Sigmoid colon (tissue), 7 donors: ENCODE measurements around the gene CADM2. TPM values are rescaled to one million over a fixed set of nuclear protein-coding genes. Genes with fewer than 3 reads are reported as not detected.

ENCODE experiments used
- DNase-seq: peaks from one replicate; pipeline ENCODE4 v3.0.0-alpha.2; 2019
- H3K27ac ChIP-seq, 4 donors: fragments of 200-600 bp; sonication (generic); one replicate each; pipeline ENCODE4 v1.5.1; 2016 to 2019; ENCODE audit warnings: mild to moderate bottlenecking in 1 of 4
- H3K27me3 ChIP-seq, 3 donors: fragments of 200-600 bp; sonication (generic); one replicate each; pipeline ENCODE4 v1.5.1; 2019; ENCODE audit warnings: mild to moderate bottlenecking in 1 of 3
- H3K36me3 ChIP-seq, 4 donors: fragments of 200-600 bp; sonication (generic); one replicate each; pipeline ENCODE4 v1.5.1; 2016 to 2019
- H3K4me1 ChIP-seq, 4 donors: fragments of 200-600 bp; sonication (generic); one replicate each; pipeline ENCODE4 v1.5.1; 2017 to 2019
- H3K4me3 ChIP-seq, 4 donors: fragments of 200-600 bp; sonication (generic); one replicate each; pipeline ENCODE4 v1.5.1; 2017 to 2019; ENCODE audit warnings: mild to moderate bottlenecking in 2 of 4, moderate library complexity in 1 of 4
- H3K9me3 ChIP-seq, 4 donors: fragments of 200-600 bp in 3 of 4; sonication (generic) in 3 of 4; one replicate each; pipeline versions ENCODE4 v1.5.1 to v1.6.1; 2013 to 2019
- EP300 ChIP-seq, 4 donors: sonication (generic); formaldehyde crosslinking; IDR thresholded peaks; one replicate each; pipeline ENCODE4 v1.6.1; 2017; ENCODE audit warnings: antibody characterized with exemption in 4 of 4
- POLR2A ChIP-seq, 2 donors: fragments of 450-650 bp; IDR thresholded peaks; one replicate each; pipeline ENCODE4 v1.6.1; 2016; ENCODE audit warnings: antibody characterized with exemption in 2 of 2, mild to moderate bottlenecking in 2 of 2, moderate library complexity in 2 of 2
- POLR2AphosphoS5 ChIP-seq, 4 donors: sonication (generic); formaldehyde crosslinking; IDR thresholded peaks; one replicate each; pipeline ENCODE4 v1.6.1; 2017; ENCODE audit warnings: antibody characterized with exemption in 4 of 4
- WGBS, 2 donors: extraction: QIAGEN DNeasy Blood & Tissue Kit; methylation state at CpG; one replicate each; pipeline ENCODE4 v1.1.7; 2013; 5-methylcytosine and 5-hydroxymethylcytosine counted together
- intact Hi-C: fragments of 100-400 bp; cut with DNase I; formaldehyde crosslinking; loops from one replicate; pipeline ENCODE4 v1.15.1; 2023
- polyA plus RNA-seq, 3 donors: library from polyadenylated mRNA; stranded (reverse); fragments of 200-250 nt; gene quantifications; one replicate each; pipeline ENCODE4 v1.2.3, GENCODE V29; 2013
- total RNA-seq, 4 donors: library from RNA; depleted of rRNA; stranded (reverse); fragments of >200 nt; gene quantifications; one replicate each; pipeline ENCODE4 v1.1.0, GENCODE V29; 2016
- TF ChIP-seq, protein P1 (sequence below), 4 experiments: fragments of 450-650 bp in 3 of 4; fragments of 200-600 bp in 1 of 4; IDR thresholded peaks; one replicate each; pipeline ENCODE4 v1.5.1; 2016 to 2019; ENCODE audit warnings: antibody characterized with exemption in 4 of 4, mild to moderate bottlenecking in 3 of 4, moderate library complexity in 2 of 4
- donor health status: healthy with polysubstance abuse.
- donor health status: Bipolar disorder and iron deficiency.
- donor health status: healthy.

CADM2 gene
- total and polyA plus RNA-seq, 7 donors, result 0.46 to 22.8 (median 12.8) TPM

DNA sequence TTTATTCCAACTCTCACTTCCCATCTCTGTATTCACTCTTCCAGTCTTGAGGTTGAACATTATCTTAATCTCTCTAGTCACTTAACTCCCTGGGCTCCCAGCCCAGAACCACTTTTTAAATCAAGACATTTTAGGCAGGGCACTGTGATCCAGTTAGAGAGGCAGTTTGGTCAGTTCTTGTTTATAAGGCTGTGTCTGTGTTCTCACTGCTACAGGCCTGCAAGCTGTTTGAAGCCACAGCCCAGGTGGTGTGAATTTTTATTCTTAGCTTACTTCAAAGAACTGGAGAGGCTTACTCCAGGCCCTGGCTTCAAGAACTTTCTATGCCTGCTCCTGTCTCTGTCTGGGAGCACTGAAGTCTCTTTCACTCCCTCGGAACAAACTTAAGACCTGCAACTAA lies 906.1 kb downstream of the CADM2 start:
- WGBS, 2 donors, result 71 to 72% methylated on average over 1 of the region's 1 CpG
- no peaks in the 10 kb centered on the region for H3K27me3 ChIP-seq
- intact Hi-C loops, result no loop called here
- peaks cover 0 to 10% (median 0%) of the 10 kb centered on the region in 4 donors for H3K4me1 ChIP-seq
- no peak overlapping the region for H3K4me3 ChIP-seq
- no peaks in the 10 kb centered on the region for H3K9me3 ChIP-seq
- no peak for DNase-seq
- no peak overlapping the region for H3K27ac ChIP-seq
- no peaks in the 10 kb centered on the region for H3K36me3 ChIP-seq
- TF ChIP-seq POLR2AphosphoS5 (IDR thresholded peaks at IDR 0.05), result no peak
- no peak for TF ChIP-seq EP300 (IDR thresholded peaks at IDR 0.05)
- TF ChIP-seq, protein P1, sequence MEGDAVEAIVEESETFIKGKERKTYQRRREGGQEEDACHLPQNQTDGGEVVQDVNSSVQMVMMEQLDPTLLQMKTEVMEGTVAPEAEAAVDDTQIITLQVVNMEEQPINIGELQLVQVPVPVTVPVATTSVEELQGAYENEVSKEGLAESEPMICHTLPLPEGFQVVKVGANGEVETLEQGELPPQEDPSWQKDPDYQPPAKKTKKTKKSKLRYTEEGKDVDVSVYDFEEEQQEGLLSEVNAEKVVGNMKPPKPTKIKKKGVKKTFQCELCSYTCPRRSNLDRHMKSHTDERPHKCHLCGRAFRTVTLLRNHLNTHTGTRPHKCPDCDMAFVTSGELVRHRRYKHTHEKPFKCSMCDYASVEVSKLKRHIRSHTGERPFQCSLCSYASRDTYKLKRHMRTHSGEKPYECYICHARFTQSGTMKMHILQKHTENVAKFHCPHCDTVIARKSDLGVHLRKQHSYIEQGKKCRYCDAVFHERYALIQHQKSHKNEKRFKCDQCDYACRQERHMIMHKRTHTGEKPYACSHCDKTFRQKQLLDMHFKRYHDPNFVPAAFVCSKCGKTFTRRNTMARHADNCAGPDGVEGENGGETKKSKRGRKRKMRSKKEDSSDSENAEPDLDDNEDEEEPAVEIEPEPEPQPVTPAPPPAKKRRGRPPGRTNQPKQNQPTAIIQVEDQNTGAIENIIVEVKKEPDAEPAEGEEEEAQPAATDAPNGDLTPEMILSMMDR (IDR thresholded peaks at IDR 0.05), result no peak
- TF ChIP-seq POLR2A (IDR thresholded peaks at IDR 0.05), result no peak

DNA sequence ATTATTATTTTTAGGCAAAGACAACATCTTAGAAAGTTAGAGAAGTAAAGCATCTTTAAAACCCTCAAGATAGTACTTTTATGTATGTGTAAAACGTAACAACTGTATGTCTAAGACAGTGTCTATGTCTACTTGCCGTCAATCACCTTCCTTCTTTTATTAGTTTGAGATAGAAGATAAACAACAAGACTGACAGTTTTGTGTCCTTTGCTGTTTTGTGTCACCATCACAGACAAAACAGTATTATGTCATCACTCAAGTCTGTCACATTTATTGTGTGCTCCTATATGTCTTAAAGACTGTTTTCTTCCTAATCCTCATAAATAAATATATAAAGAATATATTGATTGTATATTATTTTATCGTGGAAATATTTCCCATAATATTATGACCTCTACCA lies 908.3 kb downstream of the CADM2 start:
- intact Hi-C loops, result no loop called here
- WGBS, 2 donors, result 49 to 65% methylated on average over 3 of the region's 3 CpGs
- Histone ChIP-seq H3K27me3 (no peaks in the 10 kb centered on the region), H3K9me3 (no peaks in the 10 kb centered on the region), H3K36me3 (no peaks in the 10 kb centered on the region), H3K4me1 (peaks cover 0 to 10% (median 0%) of the 10 kb centered on the region in 4 donors), H3K27ac (no peak overlapping the region), H3K4me3 (no peak overlapping the region)
- TF ChIP-seq POLR2A (IDR thresholded peaks at IDR 0.05) (no peak), POLR2AphosphoS5 (IDR thresholded peaks at IDR 0.05) (no peak), EP300 (IDR thresholded peaks at IDR 0.05) (no peak)
- TF ChIP-seq, protein P1 (IDR thresholded peaks at IDR 0.05), result no peak
- DNase-seq, result no peak

DNA sequence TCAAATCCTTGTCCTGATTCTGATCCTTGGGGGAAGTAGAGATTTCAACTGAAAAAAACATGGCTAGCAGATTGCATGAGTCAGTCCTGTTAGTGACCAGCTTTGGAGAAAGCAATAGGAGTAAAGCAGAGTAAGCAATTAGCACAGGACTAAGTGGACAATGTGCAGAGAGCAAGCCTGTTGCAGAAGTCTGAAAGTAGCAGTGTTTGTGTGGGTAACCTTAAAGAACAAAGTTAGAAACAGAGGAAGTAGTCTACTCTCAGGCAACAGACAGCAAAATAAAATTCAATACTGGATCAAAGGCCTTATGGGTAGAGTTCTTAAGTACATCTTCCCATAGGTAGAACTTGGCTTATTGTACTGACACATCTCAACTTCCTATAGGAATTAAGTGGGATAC lies 916.8 kb downstream of the CADM2 start:
- intact Hi-C loops, result no loop called here
- Histone ChIP-seq H3K9me3 (no peaks in the 10 kb centered on the region), H3K27ac (no peak overlapping the region), H3K4me1 (no peaks in the 10 kb centered on the region), H3K36me3 (no peaks in the 10 kb centered on the region), H3K27me3 (no peaks in the 10 kb centered on the region), H3K4me3 (no peak overlapping the region)
- DNase-seq, result no peak
- TF ChIP-seq POLR2A (IDR thresholded peaks at IDR 0.05), result no peak
- no peak for TF ChIP-seq EP300 (IDR thresholded peaks at IDR 0.05)
- no peak for TF ChIP-seq POLR2AphosphoS5 (IDR thresholded peaks at IDR 0.05)
- TF ChIP-seq, protein P1 (IDR thresholded peaks at IDR 0.05), result no peak

DNA sequence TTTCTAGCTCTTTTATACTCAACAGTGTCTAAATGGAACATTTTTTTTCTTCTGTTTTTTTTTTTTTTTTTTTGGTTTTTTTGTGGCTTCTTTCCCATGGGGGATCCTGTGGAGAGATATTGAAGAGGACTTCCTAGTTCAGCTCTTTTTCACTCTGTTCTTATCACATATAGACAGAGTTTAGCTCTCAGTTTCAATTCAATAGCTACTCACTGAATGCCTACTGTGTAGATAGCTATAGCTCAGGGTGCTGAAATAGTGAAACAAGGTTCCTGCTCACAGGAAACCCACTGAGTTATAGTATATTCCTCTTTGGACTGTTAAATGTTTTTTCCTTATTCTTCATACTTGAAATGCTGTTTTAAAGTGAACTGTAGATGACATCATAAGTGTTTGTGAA lies 918.8 kb downstream of the CADM2 start:
- intact Hi-C loops, result no loop called here
- Histone ChIP-seq H3K27me3 (no peaks in the 10 kb centered on the region), H3K9me3 (no peaks in the 10 kb centered on the region), H3K27ac (no peak overlapping the region), H3K4me3 (no peak overlapping the region), H3K36me3 (no peaks in the 10 kb centered on the region), H3K4me1 (no peaks in the 10 kb centered on the region)
- TF ChIP-seq, protein P1 (IDR thresholded peaks at IDR 0.05), result no peak
- no peak for TF ChIP-seq POLR2AphosphoS5 (IDR thresholded peaks at IDR 0.05)
- no peak for TF ChIP-seq POLR2A (IDR thresholded peaks at IDR 0.05)
- TF ChIP-seq EP300 (IDR thresholded peaks at IDR 0.05), result no peak
- no peak for DNase-seq

DNA sequence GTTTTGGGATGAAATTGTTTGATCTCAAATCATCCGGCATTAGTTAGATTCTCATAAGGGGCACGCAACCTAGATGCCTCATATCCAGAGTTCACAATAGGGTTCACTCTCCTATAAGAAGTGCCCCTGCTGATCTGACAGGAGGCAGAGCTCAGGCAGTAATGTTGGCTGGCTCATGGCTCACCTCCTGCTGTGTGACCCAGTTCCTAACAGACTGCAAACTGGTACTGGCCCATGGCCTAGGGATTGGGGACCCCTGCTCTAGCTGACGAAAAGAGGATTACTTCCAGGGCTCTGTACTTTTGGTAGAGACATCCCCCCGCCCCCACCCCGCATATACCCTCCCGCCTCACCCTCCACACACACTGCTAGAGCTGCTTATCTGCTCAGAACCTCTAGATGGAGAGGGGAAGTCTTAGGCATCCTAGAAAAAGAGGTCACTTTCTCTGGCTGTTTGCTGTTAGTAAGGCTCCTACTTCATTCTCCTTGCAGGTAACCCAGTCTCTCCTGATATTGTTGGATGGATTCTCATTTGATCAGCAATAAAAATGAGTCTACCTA lies 923.1 kb downstream of the CADM2 start:
- no peak for TF ChIP-seq EP300 (IDR thresholded peaks at IDR 0.05)
- TF ChIP-seq, protein P1 (IDR thresholded peaks at IDR 0.05), result no peak
- no peak for TF ChIP-seq POLR2A (IDR thresholded peaks at IDR 0.05)
- TF ChIP-seq POLR2AphosphoS5 (IDR thresholded peaks at IDR 0.05), result no peak
- Histone ChIP-seq H3K27me3 (no peaks in the 10 kb centered on the region), H3K4me1 (peaks cover 0 to 5% (median 0%) of the 10 kb centered on the region in 4 donors), H3K27ac (no peak overlapping the region), H3K36me3 (no peaks in the 10 kb centered on the region), H3K9me3 (no peaks in the 10 kb centered on the region), H3K4me3 (no peak overlapping the region)
- intact Hi-C loops, result no loop called here
- 81 to 89% methylated on average over 6 of the region's 6 CpGs for WGBS, 2 donors
- DNase-seq, result no peak
